Thyroid gland (tissue), 4 donors: ENCODE results near the gene EFNA3. TPM values are rescaled to one million over a fixed set of nuclear protein-coding genes. Genes with fewer than 3 reads are reported as not detected.
A peak's percentile ranks its signal among the peaks of the same experiment; 100 is the strongest.

Experiments used
- DNase-seq, 2 donors: peaks; one replicate each; pipeline ENCODE4 v3.0.0-alpha.2; 2019
- H3K27ac ChIP-seq, 3 donors: fragments of 200-600 bp; sonication (generic); 1 replicate in 2 of 3; 2 replicates in 1 of 3; pipeline ENCODE4 v1.5.1; 2016 to 2019; ENCODE audit warnings: mild to moderate bottlenecking in 1 of 3, moderate library complexity in 1 of 3
- H3K27me3 ChIP-seq: fragments of 200-600 bp; sonication (generic); one replicate; pipeline ENCODE4 v1.5.1; 2019
- H3K36me3 ChIP-seq, 2 donors: fragments of 200-600 bp; sonication (generic); one replicate each; pipeline ENCODE4 v1.5.1; 2016 to 2019
- H3K4me1 ChIP-seq, 2 donors: fragments of 200-600 bp; sonication (generic); one replicate each; pipeline ENCODE4 v1.5.1; 2017 to 2019
- H3K4me3 ChIP-seq, 3 donors: fragments of 200-600 bp; sonication (generic); replicated peaks in 1 of 3; 1 replicate in 2 of 3; 2 replicates in 1 of 3; pipeline ENCODE4 v1.5.1; 2016; ENCODE audit warnings: mild to moderate bottlenecking in 1 of 3
- H3K9me3 ChIP-seq: fragments of 200-600 bp; sonication (generic); one replicate; pipeline ENCODE4 v1.5.1; 2017
- POLR2A ChIP-seq, 2 donors: fragments of 450-650 bp; IDR thresholded peaks; one replicate each; pipeline ENCODE4 v1.6.1; 2017; ENCODE audit warnings: antibody characterized with exemption in 2 of 2, mild to moderate bottlenecking in 2 of 2, moderate library complexity in 1 of 2
- WGBS, 2 donors: methylation state at CpG; one replicate each; pipeline ENCODE4 v1.1.5; 2017; 5-methylcytosine and 5-hydroxymethylcytosine counted together
- intact Hi-C: fragments of 100-400 bp; cut with DNase I; formaldehyde crosslinking; loops from one replicate; pipeline ENCODE4 v1.15.1; 2023
- total RNA-seq, 4 donors: library from RNA; depleted of rRNA; stranded (reverse); fragments of >200 nt; gene quantifications; one replicate each; pipeline ENCODE4 v1.2.3, GENCODE V29; 2016
- TF ChIP-seq, protein P1 (sequence below), 6 experiments: fragments of 200-600 bp in 3 of 6; fragments of 450-650 bp in 3 of 6; sonication (generic) in 3 of 6; IDR thresholded peaks; one replicate each; pipeline ENCODE4 v1.5.1; 2016 to 2019; ENCODE audit warnings: antibody characterized with exemption in 6 of 6, mild to moderate bottlenecking in 2 of 6, inconsistent platforms in 1 of 6, moderate library complexity in 1 of 6

The EFNA3 gene
- total RNA-seq, 4 donors from 2014 or later, result 1.2 to 2.9 (median 2.0) TPM

DNA sequence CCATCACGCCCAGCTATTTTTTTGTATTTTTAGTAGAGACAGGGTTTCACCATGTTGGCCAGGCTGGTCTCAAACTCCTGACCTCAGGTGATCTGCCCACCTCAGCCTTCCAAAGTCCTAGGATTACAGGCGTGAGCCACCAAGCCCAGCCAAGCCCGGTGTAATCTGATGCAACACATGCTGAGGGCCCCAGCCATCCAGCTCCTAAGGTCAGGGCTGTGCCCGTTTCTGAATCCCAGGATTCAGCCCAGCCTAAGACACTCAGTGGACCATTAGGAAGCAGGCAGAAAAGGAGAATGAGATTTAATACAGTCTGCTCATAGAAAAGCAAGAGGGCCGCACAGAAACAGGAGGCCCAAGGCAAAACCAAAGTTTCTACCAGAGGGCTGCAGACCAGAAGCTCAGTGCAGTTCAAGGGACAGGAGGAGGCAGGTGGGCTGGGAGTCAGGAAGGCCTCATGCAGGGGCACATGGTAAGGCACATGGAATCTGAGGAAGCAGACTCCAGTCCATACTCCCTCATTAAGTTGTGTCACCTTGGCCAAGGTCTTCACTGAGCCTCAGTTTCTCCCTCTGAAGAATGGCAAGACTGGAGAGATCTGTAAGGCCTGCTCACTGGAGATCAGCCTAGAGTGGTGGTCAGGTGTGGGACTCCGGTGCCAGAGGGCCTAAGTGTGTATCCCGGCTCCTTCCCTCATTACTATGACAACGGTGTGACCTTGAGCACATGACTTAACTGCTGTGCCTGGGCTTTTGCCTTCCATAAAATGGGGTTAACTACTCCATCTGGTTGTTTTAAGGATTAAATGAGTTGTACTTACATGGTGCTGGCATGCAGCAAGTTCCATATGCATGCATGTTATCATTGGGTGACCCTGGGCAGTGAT, 29.9 kb upstream of the EFNA3 start:
- intact Hi-C loops, result loop anchor here (5.0 kb wide), 1 partner anchor 34 kb away; no protein-coding TSS in a partner anchor
- DNase-seq, result no peak

DNA sequence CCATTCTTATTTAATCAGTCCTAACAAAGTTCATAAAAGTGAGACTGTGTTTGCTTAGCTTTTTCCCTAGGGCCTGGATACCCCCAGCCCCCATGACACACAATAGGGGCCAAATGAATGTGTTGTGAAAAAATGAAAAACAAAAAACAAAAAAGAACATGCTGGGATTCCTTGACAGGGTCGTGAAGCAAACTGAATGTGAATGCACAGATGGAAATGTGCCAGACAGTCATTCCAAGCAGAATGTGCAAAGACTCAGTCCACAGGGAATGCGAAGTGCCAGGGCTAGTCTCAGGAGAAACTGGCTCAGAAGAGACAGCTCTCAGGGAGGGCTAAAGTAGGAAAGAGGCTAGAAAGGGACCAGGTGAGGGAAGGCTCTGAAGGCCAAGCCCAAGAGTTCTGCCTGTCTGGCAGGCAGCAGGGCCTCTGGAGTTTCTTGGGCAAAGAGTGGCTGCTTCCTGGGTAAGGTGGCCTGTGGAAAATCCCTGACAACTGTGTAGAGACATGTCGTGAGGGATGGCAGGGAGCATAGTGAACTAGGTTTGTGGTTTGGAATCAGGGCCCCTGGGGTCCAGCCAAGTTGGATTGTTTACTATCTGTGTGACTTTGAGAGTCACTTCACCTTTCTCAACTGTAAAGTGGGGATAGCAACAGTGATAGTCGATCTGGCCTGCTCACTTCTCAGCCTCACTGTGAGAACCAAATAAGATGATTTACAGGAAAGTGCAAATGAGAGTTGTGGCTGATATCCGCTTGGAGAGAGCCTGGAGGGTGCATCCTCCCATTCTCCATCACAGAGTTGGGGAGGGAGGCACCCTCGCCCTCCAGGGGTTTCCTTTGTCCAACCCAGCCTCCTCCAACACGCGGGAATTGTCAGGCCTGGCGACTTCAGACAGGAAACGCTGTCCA, 28.7 kb upstream of the EFNA3 start:
- Histone ChIP-seq H3K36me3 (no peaks in the 10 kb centered on the region), H3K9me3 (no peaks in the 10 kb centered on the region), H3K4me1 (peaks cover 9 to 32% of the 10 kb centered on the region in 2 donors), H3K4me3 (peak overlapping the region in 1 of 3 donors; percentile 56), H3K27me3 (no peaks in the 10 kb centered on the region), H3K27ac (peak overlapping the region in 2 of 3 donors; percentile 55 to 83)
- WGBS, 2 donors, result 30 to 36% methylated on average over 10 of the region's 10 CpGs
- intact Hi-C loops, result loop anchor here (5.0 kb wide), 2 partner anchors 32 to 78 kb away; partner anchors contain the start of genes CKS1B and SHC1
- peak in 1 of 2 donors; percentile 28 for DNase-seq
- TF ChIP-seq POLR2A (IDR thresholded peaks at IDR 0.05), result no peak
- TF ChIP-seq, protein P1, sequence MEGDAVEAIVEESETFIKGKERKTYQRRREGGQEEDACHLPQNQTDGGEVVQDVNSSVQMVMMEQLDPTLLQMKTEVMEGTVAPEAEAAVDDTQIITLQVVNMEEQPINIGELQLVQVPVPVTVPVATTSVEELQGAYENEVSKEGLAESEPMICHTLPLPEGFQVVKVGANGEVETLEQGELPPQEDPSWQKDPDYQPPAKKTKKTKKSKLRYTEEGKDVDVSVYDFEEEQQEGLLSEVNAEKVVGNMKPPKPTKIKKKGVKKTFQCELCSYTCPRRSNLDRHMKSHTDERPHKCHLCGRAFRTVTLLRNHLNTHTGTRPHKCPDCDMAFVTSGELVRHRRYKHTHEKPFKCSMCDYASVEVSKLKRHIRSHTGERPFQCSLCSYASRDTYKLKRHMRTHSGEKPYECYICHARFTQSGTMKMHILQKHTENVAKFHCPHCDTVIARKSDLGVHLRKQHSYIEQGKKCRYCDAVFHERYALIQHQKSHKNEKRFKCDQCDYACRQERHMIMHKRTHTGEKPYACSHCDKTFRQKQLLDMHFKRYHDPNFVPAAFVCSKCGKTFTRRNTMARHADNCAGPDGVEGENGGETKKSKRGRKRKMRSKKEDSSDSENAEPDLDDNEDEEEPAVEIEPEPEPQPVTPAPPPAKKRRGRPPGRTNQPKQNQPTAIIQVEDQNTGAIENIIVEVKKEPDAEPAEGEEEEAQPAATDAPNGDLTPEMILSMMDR (IDR thresholded peaks at IDR 0.05), result peak in 1 of 6 experiments; percentile 9

More for the DNA sequence above, 29.9 kb upstream of the EFNA3 start:
- Histone ChIP-seq H3K27ac (no peak overlapping the region), H3K4me1 (peaks cover 9 to 38% of the 10 kb centered on the region in 2 donors), H3K27me3 (no peaks in the 10 kb centered on the region), H3K4me3 (no peak overlapping the region), H3K36me3 (no peaks in the 10 kb centered on the region), H3K9me3 (no peaks in the 10 kb centered on the region)
- 89 to 96% methylated on average over 8 of the region's 8 CpGs for WGBS, 2 donors
- no peak for TF ChIP-seq POLR2A (IDR thresholded peaks at IDR 0.05)
- TF ChIP-seq, protein P1 (IDR thresholded peaks at IDR 0.05), result no peak

DNA sequence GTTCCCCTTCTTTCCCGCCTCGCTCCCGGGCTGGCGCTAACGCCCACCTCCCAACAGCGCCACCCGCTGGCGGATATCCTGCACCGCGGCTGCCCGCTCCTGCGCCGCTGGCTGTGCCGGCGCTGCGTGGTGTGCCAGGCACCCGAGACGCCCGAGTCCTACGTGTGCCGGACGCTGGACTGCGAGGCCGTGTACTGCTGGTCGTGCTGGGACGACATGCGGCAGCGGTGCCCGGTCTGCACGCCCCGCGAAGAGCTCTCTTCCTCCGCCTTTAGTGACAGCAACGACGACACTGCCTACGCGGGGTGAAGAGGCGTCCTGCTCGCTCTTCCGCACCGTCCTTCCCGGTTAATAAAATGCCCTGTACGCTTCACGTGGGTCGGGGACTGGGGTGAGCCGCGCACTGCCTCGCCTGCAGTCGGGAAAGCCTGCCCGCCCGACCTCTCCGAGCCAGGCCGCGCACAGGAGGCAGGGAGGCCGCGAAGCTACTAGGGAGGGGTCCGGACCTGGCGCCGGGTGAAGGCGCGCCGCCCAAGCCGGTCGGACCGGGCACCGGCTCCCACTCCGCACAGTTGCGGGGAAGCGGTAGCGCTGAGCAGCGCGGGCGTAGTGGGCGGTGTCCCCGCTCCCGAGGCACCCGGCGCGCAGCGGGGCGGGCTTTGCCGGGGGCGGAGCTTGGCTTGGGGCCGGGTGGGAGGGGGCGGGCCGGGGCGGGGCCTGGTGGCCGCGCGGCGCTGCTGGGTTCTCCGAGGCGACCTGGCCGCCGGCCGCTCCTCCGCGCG, 27.9 kb upstream of the EFNA3 start, which contains the start of gene ADAM15:
Gene ADAM15, plus strand, starts transcription at position 757 of the 782 bp plus-strand sequence. CDS start 71 bp downstream, outside the sequence.
- H3K4me1 ChIP-seq, result peaks cover 9 to 28% of the 10 kb centered on the region in 2 donors

DNA sequence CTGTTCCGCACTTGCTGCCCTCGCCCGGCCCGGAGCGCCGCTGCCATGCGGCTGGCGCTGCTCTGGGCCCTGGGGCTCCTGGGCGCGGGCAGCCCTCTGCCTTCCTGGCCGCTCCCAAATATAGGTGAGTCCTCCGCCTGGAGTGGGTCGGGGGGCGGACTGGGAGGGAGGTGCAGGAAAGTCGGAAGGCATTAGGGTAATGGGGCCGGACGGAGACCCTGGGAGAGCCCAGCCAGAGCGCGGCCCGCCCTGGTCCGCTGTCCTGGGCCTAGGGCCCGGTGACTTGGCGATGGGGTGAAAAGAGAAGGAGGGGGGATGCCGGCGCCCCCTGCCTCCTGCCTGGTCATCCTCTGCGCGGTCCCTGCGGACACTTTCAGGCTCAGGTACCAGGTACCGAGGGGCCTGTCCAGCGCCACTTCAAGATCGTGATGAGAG, 27.3 kb upstream of the EFNA3 start:
- intact Hi-C loops, result loop anchor here (5.0 kb wide), 1 partner anchor 79 kb away; the partner anchor contains the start of genes CKS1B and SHC1
- WGBS, 2 donors, result 0 to 1% methylated on average over 6 to 15 of the region's 31 CpGs
- no peaks in the 10 kb centered on the region for H3K9me3 ChIP-seq
- peaks cover 9 to 28% of the 10 kb centered on the region in 2 donors for H3K4me1 ChIP-seq
- H3K27me3 ChIP-seq, result no peaks in the 10 kb centered on the region
- TF ChIP-seq POLR2A (IDR thresholded peaks at IDR 0.05), result peak; percentile 41 to 62
- TF ChIP-seq, protein P1 (IDR thresholded peaks at IDR 0.05), result no peak
- H3K4me3 ChIP-seq, result peak overlapping the region; percentile 54 to 56 (median 55)
- peaks cover 0 to 6% of the 10 kb centered on the region in 2 donors for H3K36me3 ChIP-seq
- no peak for DNase-seq
- H3K27ac ChIP-seq, result peak overlapping the region; percentile 67 to 73 (median 68)

More for the DNA sequence above, 27.9 kb upstream of the EFNA3 start, which contains the start of gene ADAM15:
- Histone ChIP-seq H3K27ac (peak within 1 kb of the TSS; percentile 67 to 84 (median 83)), H3K36me3 (peaks cover 0 to 1% of the 10 kb centered on the region in 2 donors), H3K9me3 (no peaks in the 10 kb centered on the region), H3K4me3 (peak within 1 kb of the TSS; percentile 54 to 56 (median 55)), H3K27me3 (no peaks in the 10 kb centered on the region)
- intact Hi-C loops, result loop anchor here (5.0 kb wide), 1 partner anchor 78 kb away; the partner anchor contains the start of genes CKS1B and SHC1
- TF ChIP-seq, protein P1 (IDR thresholded peaks at IDR 0.05), result peak; percentile 64 to 87 (median 74)
- no peak for TF ChIP-seq POLR2A (IDR thresholded peaks at IDR 0.05)
- peak; percentile 70 to 77 for DNase-seq
- 4 to 6% methylated on average over 15 to 25 of the region's 99 CpGs for WGBS, 2 donors
